CD4-positive, alpha-beta memory T cell (primary cell): ENCODE data around the gene PPP1CB. TPM values are rescaled to one million over a fixed set of nuclear protein-coding genes. Genes with fewer than 3 reads are reported as not detected.

Experiments used
- CTCF ChIA-PET: fragments of 350-600 bp; sonication (Branson Sonifier 250); formaldehyde crosslinking; loops from one replicate; lab custom pipeline; 2021; ENCODE audit warnings: inconsistent platforms; ENCODE audit not compliant: partially characterized antibody; lab: Charles Lee
- POLR2A ChIA-PET: fragments of 350-600 bp; sonication (Branson Sonifier 250); formaldehyde crosslinking; loops from one replicate; lab custom pipeline; 2021; ENCODE audit not compliant: partially characterized antibody; lab: Charles Lee
- DNase-seq, 5 donors: peaks; one replicate each; pipeline versions ENCODE4 v3.0.0 to v3.0.0-alpha.2; 2020 to 2022; ENCODE audit warnings: mixed read lengths in 1 of 5
- H3K27ac ChIP-seq: one replicate; pipeline ENCODE4 v1.7.0; 2013; ENCODE audit warnings: low read depth, low read length
- H3K27me3 ChIP-seq: 2 replicates; pipeline ENCODE4 v1.7.0; 2013; ENCODE audit warnings: mild to moderate bottlenecking, low read length, moderate library complexity; ENCODE audit not compliant: insufficient read depth
- H3K36me3 ChIP-seq: 2 replicates; pipeline ENCODE4 v1.7.0; 2013; ENCODE audit warnings: mild to moderate bottlenecking, low read length, moderate library complexity; ENCODE audit not compliant: insufficient read depth
- H3K4me1 ChIP-seq: 2 replicates; pipeline ENCODE4 v1.7.0; 2013; ENCODE audit warnings: mild to moderate bottlenecking, low read length, moderate library complexity; ENCODE audit not compliant: insufficient read depth
- H3K4me3 ChIP-seq, 2 donors: one replicate each; pipeline ENCODE4 v1.7.0; 2013; ENCODE audit warnings: low read length in 2 of 2, mild to moderate bottlenecking in 1 of 2
- H3K9me3 ChIP-seq, 2 donors: one replicate each; pipeline ENCODE4 v1.7.0; 2013; ENCODE audit warnings: low read length in 2 of 2, control low read depth in 1 of 2; ENCODE audit not compliant: control insufficient read depth in 1 of 2
- H3K27ac Mint-ChIP-seq, 7 donors: one replicate each; pipeline ENCODE4 v1.8.0; 2020 to 2021; ENCODE audit warnings: mixed read lengths in 7 of 7, mild to moderate bottlenecking in 6 of 7, inconsistent platforms in 3 of 7, moderate library complexity in 3 of 7
- H3K27me3 Mint-ChIP-seq, 2 donors: one replicate each; pipeline ENCODE4 v1.8.0; 2020 to 2021; ENCODE audit warnings: mixed read lengths in 2 of 2
- H3K36me3 Mint-ChIP-seq, 2 donors: one replicate each; pipeline ENCODE4 v1.8.0; 2020 to 2021; ENCODE audit warnings: mixed read lengths in 2 of 2, inconsistent platforms in 1 of 2, mild to moderate bottlenecking in 1 of 2
- H3K4me1 Mint-ChIP-seq, 4 donors: one replicate each; pipeline ENCODE4 v1.8.0; 2020 to 2021; ENCODE audit warnings: mixed read lengths in 4 of 4, mild to moderate bottlenecking in 1 of 4
- H3K4me3 Mint-ChIP-seq, 8 donors: one replicate each; pipeline ENCODE4 v1.8.0; 2020 to 2021; ENCODE audit warnings: mixed read lengths in 8 of 8, mild to moderate bottlenecking in 7 of 8, moderate library complexity in 6 of 8, inconsistent platforms in 3 of 8
- H3K9me3 Mint-ChIP-seq, 8 donors: one replicate each; pipeline ENCODE4 v1.8.0; 2020 to 2021; ENCODE audit warnings: mixed read lengths in 8 of 8, mild to moderate bottlenecking in 5 of 8, inconsistent platforms in 3 of 8, moderate library complexity in 1 of 8
- intact Hi-C: fragments of 100-400 bp; cut with micrococcal nuclease; formaldehyde crosslinking; loops from one replicate; pipeline ENCODE4 v1.15.1; 2023
- polyA plus RNA-seq, 2 donors: library from polyadenylated mRNA; unstranded; fragments of 300-500 nt; fragmentation: Illumina TruSeq; gene quantifications; one replicate each; pipeline ENCODE4 v1.2.3, GENCODE V29; 2021
- total RNA-seq, 2 experiments: library from RNA; stranded (reverse); gene quantifications; one replicate each; pipeline ENCODE4 v1.2.3, GENCODE V29; 2021

Gene PPP1CB
- total and polyA plus RNA-seq, 4 experiments from 2014 or later: 92.1 to 231 (median 162) TPM

DNA sequence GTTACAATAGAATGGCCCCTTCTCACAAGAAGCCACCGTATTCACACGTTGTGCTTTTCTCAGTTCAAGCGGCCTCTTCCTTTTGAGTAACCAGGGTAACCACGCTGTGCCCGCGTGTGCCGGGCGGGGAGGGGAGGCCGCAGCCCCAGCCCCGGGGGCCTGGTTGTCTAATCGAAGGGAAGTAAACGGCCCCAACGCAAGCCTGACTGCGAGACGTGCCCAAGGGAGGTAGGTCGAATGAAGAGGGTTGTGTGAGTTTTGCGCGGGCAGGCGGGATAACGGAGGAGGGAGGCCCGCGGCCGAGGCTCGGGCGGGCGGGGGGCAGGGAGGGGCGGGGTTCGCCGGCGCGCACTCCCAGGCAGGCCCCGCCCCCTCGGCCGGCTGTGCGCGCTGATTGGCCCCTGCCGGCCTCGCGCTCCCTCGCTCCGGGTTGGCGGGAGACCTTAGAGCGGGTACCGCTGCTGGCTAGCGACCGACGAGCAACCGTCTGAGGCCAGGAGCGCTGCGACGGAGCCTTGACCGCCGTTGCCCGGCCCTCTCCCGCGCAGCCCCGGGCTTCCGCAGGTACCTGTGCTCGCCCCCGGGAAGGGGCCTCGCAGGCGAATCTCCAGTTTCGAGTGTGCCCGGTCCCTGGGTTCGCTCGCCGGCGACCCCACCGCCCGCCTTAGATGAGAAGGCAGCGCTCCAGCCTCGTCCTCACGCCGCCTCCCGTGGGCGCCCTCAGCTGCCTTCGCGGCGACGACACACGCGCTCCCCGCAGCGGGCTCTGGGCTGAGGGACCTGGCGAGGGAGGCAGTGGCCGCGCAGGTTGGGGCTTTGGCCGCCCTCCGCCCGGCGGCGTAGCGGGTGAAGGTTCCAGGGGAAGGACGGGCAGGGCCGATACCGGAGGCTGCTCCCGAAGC lies 59.0 kb downstream of the PPP1CB start, which contains the start of gene SPDYA:
Gene SPDYA, plus strand, starts transcription at position 451 of the 902 bp plus-strand sequence. CDS start 5,181 bp downstream, outside the sequence.
- peaks cover 4 to 7% of the 10 kb centered on the region in 2 donors for H3K36me3 Mint-ChIP-seq
- POLR2A ChIA-PET: interaction anchor here (1.0 to 1.2 kb wide), 3 partner anchors 10 to 84 kb away, joined by 3 to 5 read pairs (median 4); partner anchors contain the start of gene WDR43
- H3K4me3 Mint-ChIP-seq: peak within 1 kb of the TSS; percentile 79 to 91 (median 84)
- peak within 1 kb of the TSS in 1 of 2 donors; percentile 60 for H3K4me3 ChIP-seq
- CTCF ChIA-PET: interaction anchor here (0.6 to 2.5 kb wide), 5 partner anchors 10 to 99 kb away, joined by 3 to 13 read pairs (median 5); no protein-coding TSS in a partner anchor
- H3K27ac ChIP-seq: peak within 1 kb of the TSS; percentile 41
- no peaks in the 10 kb centered on the region for H3K9me3 Mint-ChIP-seq
- peak within 1 kb of the TSS; percentile 73 to 88 (median 84) for H3K27ac Mint-ChIP-seq
- no peaks in the 10 kb centered on the region for H3K27me3 Mint-ChIP-seq
- peaks cover 5 to 16% (median 11%) of the 10 kb centered on the region in 4 donors for H3K4me1 Mint-ChIP-seq
- H3K27me3 ChIP-seq: no peaks in the 10 kb centered on the region
- H3K4me1 ChIP-seq: peaks cover 13% of the 10 kb centered on the region
- intact Hi-C loops: loop anchor here (2.0 to 10.0 kb wide), 3 partner anchors 58 to 244 kb away; no protein-coding TSS in a partner anchor
- no peaks in the 10 kb centered on the region for H3K9me3 ChIP-seq
- H3K36me3 ChIP-seq: no peaks in the 10 kb centered on the region
- peak; percentile 76 to 81 (median 79) for DNase-seq

DNA sequence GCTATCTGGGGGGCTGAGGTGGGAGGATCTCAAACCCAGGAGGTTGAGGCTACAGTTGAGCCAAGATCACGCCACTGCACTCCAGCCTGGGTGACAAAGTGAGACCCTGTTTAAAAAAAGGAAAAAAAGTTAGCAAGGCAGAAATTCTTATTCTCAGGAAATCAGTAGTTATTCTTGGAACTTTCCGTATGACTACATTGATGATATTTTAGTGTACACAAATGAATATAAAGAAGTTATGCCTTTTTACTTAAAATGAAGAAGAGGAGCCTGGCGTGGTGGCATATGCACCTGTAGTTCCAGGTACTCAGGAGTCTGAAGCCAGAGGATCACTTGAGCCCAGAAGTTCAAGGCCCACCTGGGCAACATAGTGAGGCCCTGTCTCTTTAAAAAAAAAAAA lies 66.4 kb downstream of the PPP1CB start:
- ChIA-PET CTCF (no interaction called here), POLR2A (no interaction called here)
- no peaks in the 10 kb centered on the region for H3K27me3 ChIP-seq
- Mint-ChIP-seq H3K9me3 (no peaks in the 10 kb centered on the region), H3K4me1 (peaks cover 0 to 5% (median 3%) of the 10 kb centered on the region in 4 donors), H3K36me3 (no peaks in the 10 kb centered on the region), H3K27me3 (peaks cover 0 to 4% of the 10 kb centered on the region in 2 donors), H3K4me3 (no peak overlapping the region), H3K27ac (no peak overlapping the region)
- H3K36me3 ChIP-seq: no peaks in the 10 kb centered on the region
- H3K27ac ChIP-seq: no peak overlapping the region
- intact Hi-C loops: loop anchor here (10.0 kb wide), 1 partner anchor 197 kb away; no protein-coding TSS in a partner anchor
- no peak overlapping the region for H3K4me3 ChIP-seq
- DNase-seq: no peak
- H3K9me3 ChIP-seq: no peaks in the 10 kb centered on the region
- no peaks in the 10 kb centered on the region for H3K4me1 ChIP-seq

DNA sequence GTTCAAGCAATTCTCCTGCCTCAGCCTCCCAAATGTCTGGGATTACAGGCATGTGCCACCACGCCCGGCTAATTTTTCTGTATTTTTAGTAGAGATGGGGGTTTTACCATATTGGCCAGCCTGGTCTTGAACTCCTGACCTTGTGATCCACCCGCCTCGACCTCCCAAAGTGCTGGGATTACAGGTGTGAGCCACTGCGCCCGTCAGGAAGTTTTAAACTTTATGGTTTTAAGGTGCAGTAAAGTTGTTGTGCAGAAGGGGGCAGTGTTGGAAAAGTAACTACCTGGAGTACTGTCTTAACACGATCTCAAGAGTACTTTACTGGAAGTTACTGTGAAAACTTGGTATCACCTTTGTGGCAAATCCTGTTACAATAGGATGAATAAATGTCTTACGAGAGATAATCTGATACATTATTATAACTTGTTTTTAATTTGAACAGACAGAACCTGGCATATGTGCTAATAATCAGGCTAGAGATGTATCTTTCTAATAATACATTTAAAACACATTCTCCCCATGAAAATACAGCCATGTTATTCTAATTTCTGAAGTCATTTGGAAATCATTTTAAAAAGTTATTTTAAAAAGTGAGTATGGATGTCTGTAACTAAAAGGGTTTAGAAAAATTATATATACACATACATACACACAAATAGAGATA lies 69.8 kb downstream of the PPP1CB start:
- Histone ChIP-seq H3K9me3 (no peaks in the 10 kb centered on the region), H3K27ac (no peak overlapping the region), H3K36me3 (no peaks in the 10 kb centered on the region), H3K4me1 (no peaks in the 10 kb centered on the region), H3K27me3 (no peaks in the 10 kb centered on the region), H3K4me3 (no peak overlapping the region)
- Mint-ChIP-seq H3K27ac (peak overlapping the region in 2 of 7 donors; percentile 0 to 38), H3K36me3 (no peaks in the 10 kb centered on the region), H3K4me1 (peaks cover 0 to 5% (median 3%) of the 10 kb centered on the region in 4 donors), H3K9me3 (no peaks in the 10 kb centered on the region), H3K4me3 (no peak overlapping the region), H3K27me3 (peaks cover 0 to 4% of the 10 kb centered on the region in 2 donors)
- intact Hi-C loops: loop anchor here (1.0 to 5.0 kb wide), 4 partner anchors 73 to 1251 kb away; partner anchors contain the start of gene WDR43
- CTCF ChIA-PET: interaction anchor here (1.1 to 4.0 kb wide), 14 partner anchors 10 to 1019 kb away, joined by 3 to 13 read pairs (median 6); partner anchors contain the start of gene TRMT61B
- POLR2A ChIA-PET: no interaction called here
- peak; percentile 57 to 65 (median 64) for DNase-seq

- H3K36me3 ChIP-seq: no peaks in the 10 kb centered on the region
- ChIA-PET CTCF (interaction anchor here (3.1 to 4.0 kb wide), 2 partner anchors 49 to 227 kb away, joined by 9 to 13 read pairs; partner anchors contain the start of gene TRMT61B), POLR2A (no interaction called here)
- no peaks in the 10 kb centered on the region for H3K4me1 ChIP-seq
- H3K27ac ChIP-seq: no peak overlapping the region
- Mint-ChIP-seq H3K27me3 (no peaks in the 10 kb centered on the region), H3K4me1 (peaks cover 0 to 5% (median 3%) of the 10 kb centered on the region in 4 donors), H3K9me3 (no peaks in the 10 kb centered on the region), H3K36me3 (no peaks in the 10 kb centered on the region), H3K4me3 (no peak overlapping the region), H3K27ac (no peak overlapping the region)
- H3K4me3 ChIP-seq: no peak overlapping the region
- H3K27me3 ChIP-seq: no peaks in the 10 kb centered on the region
- intact Hi-C loops: loop anchor here (5.0 kb wide), 1 partner anchor 135 kb away; no protein-coding TSS in a partner anchor
- no peaks in the 10 kb centered on the region for H3K9me3 ChIP-seq
- no peak for DNase-seq
These were observed 70.4 kb downstream of the PPP1CB start for GRCh38 chr2:28822036-28822435.

GRCh38 chr2:28824207-28824606 lies 72.6 kb downstream of the PPP1CB start:
- no peaks in the 10 kb centered on the region for H3K36me3 Mint-ChIP-seq
- Histone ChIP-seq H3K36me3 (no peaks in the 10 kb centered on the region), H3K9me3 (no peaks in the 10 kb centered on the region), H3K4me3 (no peak overlapping the region), H3K27ac (no peak overlapping the region), H3K4me1 (no peaks in the 10 kb centered on the region), H3K27me3 (no peaks in the 10 kb centered on the region)
- intact Hi-C loops: loop anchor here (5.0 kb wide), 1 partner anchor 133 kb away; no protein-coding TSS in a partner anchor
- H3K27ac Mint-ChIP-seq: no peak overlapping the region
- ChIA-PET POLR2A (no interaction called here), CTCF (interaction anchor here (0.7 to 1.2 kb wide), 2 partner anchors 90 to 322 kb away, joined by 3 read pairs; no protein-coding TSS in a partner anchor)
- no peaks in the 10 kb centered on the region for H3K27me3 Mint-ChIP-seq
- H3K9me3 Mint-ChIP-seq: no peaks in the 10 kb centered on the region
- peaks cover 0 to 5% (median 3%) of the 10 kb centered on the region in 4 donors for H3K4me1 Mint-ChIP-seq
- no peak overlapping the region for H3K4me3 Mint-ChIP-seq
- DNase-seq: no peak

GRCh38 chr2:28824870-28825269 lies 73.2 kb downstream of the PPP1CB start:
- Histone ChIP-seq H3K9me3 (no peaks in the 10 kb centered on the region), H3K4me3 (no peak overlapping the region), H3K27me3 (no peaks in the 10 kb centered on the region), H3K4me1 (no peaks in the 10 kb centered on the region), H3K27ac (no peak overlapping the region), H3K36me3 (no peaks in the 10 kb centered on the region)
- no peaks in the 10 kb centered on the region for H3K9me3 Mint-ChIP-seq
- no peak overlapping the region for H3K27ac Mint-ChIP-seq
- peaks cover 0 to 5% (median 3%) of the 10 kb centered on the region in 4 donors for H3K4me1 Mint-ChIP-seq
- no peak overlapping the region for H3K4me3 Mint-ChIP-seq
- H3K27me3 Mint-ChIP-seq: no peaks in the 10 kb centered on the region
- DNase-seq: no peak
- ChIA-PET CTCF (interaction anchor here (0.8 to 1.3 kb wide), 2 partner anchors 13 to 131 kb away, joined by 3 to 4 read pairs; no protein-coding TSS in a partner anchor), POLR2A (no interaction called here)
- intact Hi-C loops: loop anchor here (5.0 kb wide), 1 partner anchor 132 kb away; no protein-coding TSS in a partner anchor
- no peaks in the 10 kb centered on the region for H3K36me3 Mint-ChIP-seq
